Esophagus squamous epithelium (tissue), 5 donors: ENCODE measurements around the gene TFCP2. TPM values are rescaled to one million over a fixed set of nuclear protein-coding genes. Genes with fewer than 3 reads are reported as not detected.

ENCODE experiments used
- DNase-seq: peaks from one replicate; lab custom pipeline; 2025; lab: John Stamatoyannopoulos, UW
- H3K27ac ChIP-seq, 4 donors: fragments of 200-600 bp; sonication (generic); one replicate each; pipeline ENCODE4 v1.5.1; 2016 to 2019; ENCODE audit warnings: mild to moderate bottlenecking in 1 of 4
- H3K27me3 ChIP-seq, 4 donors: fragments of 200-600 bp; sonication (generic); 1 replicate in 3 of 4; 2 replicates in 1 of 4; pipeline versions ENCODE4 v1.5.1 to v1.6.0; 2017 to 2021; ENCODE audit warnings: antibody characterized with exemption in 1 of 4
- H3K36me3 ChIP-seq, 3 donors: fragments of 200-600 bp; sonication (generic); one replicate each; pipeline ENCODE4 v1.5.1; 2016 to 2019
- H3K4me1 ChIP-seq, 3 donors: fragments of 200-600 bp; sonication (generic); one replicate each; pipeline ENCODE4 v1.5.1; 2017 to 2019
- H3K4me3 ChIP-seq, 4 donors: fragments of 200-600 bp; sonication (generic); 1 replicate in 3 of 4; 2 replicates in 1 of 4; pipeline ENCODE4 v1.5.1; 2016 to 2019; ENCODE audit warnings: mild to moderate bottlenecking in 2 of 4, moderate library complexity in 1 of 4
- H3K9me3 ChIP-seq, 3 donors: fragments of 200-600 bp; sonication (generic); one replicate each; pipeline ENCODE4 v1.5.1; 2016 to 2019
- POLR2A ChIP-seq, 4 donors: fragments of 450-650 bp; IDR thresholded peaks; one replicate each; pipeline ENCODE4 v1.6.1; 2017; ENCODE audit warnings: antibody characterized with exemption in 4 of 4, mild to moderate bottlenecking in 4 of 4, moderate library complexity in 3 of 4
- WGBS, 2 donors: methylation state at CpG; one replicate each; pipeline ENCODE4 v1.1.5; 2018; 5-methylcytosine and 5-hydroxymethylcytosine counted together
- intact Hi-C: fragments of 100-400 bp; cut with DNase I; formaldehyde crosslinking; loops from one replicate; pipeline ENCODE4 v1.15.0; 2022
- small RNA-seq, 4 donors: library from RNA; depleted of rRNA; stranded (forward); fragments of <200 nt; gene quantifications; one replicate each; pipeline ENCODE3, GENCODE V24; 2016
- total RNA-seq, 4 donors: library from RNA; depleted of rRNA; stranded (reverse); fragments of >200 nt; gene quantifications; one replicate each; pipeline ENCODE4 v1.1.0, GENCODE V29; 2016
- TF ChIP-seq, protein P1 (sequence below), 6 experiments: fragments of 450-650 bp in 4 of 6; fragments of 200-600 bp in 2 of 6; sonication (generic) in 2 of 6; IDR thresholded peaks; one replicate each; pipeline ENCODE4 v1.5.1; 2016 to 2019; ENCODE audit warnings: antibody characterized with exemption in 6 of 6, mild to moderate bottlenecking in 4 of 6, moderate library complexity in 4 of 6
- donor health status: DM: yes; HTN: yes; CAD: no.

Gene TFCP2
- total RNA-seq, 4 donors from 2014 or later: 10.8 to 12.0 (median 11.7) TPM

DNA sequence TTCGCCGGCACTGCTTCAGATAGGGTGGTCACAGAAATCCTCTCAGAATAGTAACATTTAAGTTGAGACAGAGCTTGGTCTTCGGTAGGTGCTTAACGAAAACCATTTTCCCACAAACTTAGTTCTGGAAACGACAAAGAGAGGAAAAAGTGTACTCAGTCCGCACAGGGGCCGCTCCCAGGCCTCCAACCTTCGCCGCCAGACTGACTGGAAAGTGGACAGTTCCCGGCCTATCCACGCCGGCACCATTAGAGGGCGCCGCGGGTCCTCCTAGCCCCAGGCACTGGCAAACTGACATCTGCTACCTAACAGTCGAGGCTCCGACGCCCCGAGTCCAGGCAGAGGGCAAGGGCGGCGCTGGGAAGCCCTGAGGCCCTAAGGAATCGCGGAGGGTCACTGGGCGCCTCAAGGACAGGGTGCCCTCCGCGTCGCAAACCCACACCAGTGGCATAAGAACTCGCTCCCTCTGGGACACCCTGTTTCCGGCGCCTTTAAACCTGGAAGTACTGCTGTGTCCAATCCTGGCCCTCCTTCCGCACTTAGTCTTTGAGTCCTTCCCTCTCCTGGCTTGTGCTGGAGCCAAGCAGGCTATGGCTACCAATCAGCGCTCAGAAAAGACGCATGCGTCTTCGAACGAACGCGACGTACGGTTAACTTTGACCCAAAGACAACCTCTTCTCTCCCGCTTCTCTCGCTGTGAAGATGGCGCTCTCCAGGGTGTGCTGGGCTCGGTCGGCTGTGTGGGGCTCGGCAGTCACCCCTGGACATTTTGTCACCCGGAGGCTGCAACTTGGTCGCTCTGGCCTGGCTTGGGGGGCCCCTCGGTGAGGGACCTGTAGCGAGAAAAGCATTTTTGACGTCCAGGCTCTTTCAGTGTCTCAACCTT lies 125.0 kb downstream of the TFCP2 start, which contains the start of gene LETMD1:
Gene LETMD1, plus strand, starts transcription at position 673 of the 886 bp plus-strand sequence. Its CDS starts 30 bp downstream, at position 703.
- peak; percentile 79 for DNase-seq
- intact Hi-C loops: no loop called here
- 4 to 5% methylated on average over 28 to 30 of the region's 51 CpGs for WGBS, 2 donors
- no peaks in the 10 kb centered on the region for H3K9me3 ChIP-seq
- peaks cover 0 to 30% (median 3%) of the 10 kb centered on the region in 3 donors for H3K36me3 ChIP-seq
- H3K27me3 ChIP-seq: no peaks in the 10 kb centered on the region
- H3K4me1 ChIP-seq: peaks cover 6 to 32% (median 16%) of the 10 kb centered on the region in 3 donors
- H3K4me3 ChIP-seq: peak within 1 kb of the TSS; percentile 76 to 83 (median 80)
- TF ChIP-seq POLR2A (IDR thresholded peaks at IDR 0.05): peak in 1 of 4 donors; percentile 75
- TF ChIP-seq, protein P1, sequence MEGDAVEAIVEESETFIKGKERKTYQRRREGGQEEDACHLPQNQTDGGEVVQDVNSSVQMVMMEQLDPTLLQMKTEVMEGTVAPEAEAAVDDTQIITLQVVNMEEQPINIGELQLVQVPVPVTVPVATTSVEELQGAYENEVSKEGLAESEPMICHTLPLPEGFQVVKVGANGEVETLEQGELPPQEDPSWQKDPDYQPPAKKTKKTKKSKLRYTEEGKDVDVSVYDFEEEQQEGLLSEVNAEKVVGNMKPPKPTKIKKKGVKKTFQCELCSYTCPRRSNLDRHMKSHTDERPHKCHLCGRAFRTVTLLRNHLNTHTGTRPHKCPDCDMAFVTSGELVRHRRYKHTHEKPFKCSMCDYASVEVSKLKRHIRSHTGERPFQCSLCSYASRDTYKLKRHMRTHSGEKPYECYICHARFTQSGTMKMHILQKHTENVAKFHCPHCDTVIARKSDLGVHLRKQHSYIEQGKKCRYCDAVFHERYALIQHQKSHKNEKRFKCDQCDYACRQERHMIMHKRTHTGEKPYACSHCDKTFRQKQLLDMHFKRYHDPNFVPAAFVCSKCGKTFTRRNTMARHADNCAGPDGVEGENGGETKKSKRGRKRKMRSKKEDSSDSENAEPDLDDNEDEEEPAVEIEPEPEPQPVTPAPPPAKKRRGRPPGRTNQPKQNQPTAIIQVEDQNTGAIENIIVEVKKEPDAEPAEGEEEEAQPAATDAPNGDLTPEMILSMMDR (IDR thresholded peaks at IDR 0.05): peak; percentile 77 to 93 (median 90)
- peak within 1 kb of the TSS; percentile 92 to 99 (median 97) for H3K27ac ChIP-seq

Small RNA genes within 50 kb of the gene (small RNA-seq; reads per million reads assigned to genes)
- gene RF00019 (0 reads per million in 4 donors), gene RNU6-199P (0 reads per million in 4 donors)

Other genes starting within 250 kb of the TFCP2 start
- not detected for gene HIGD1C, start 220.6 kb downstream of the TFCP2 start, total RNA-seq
- 10 to 100 TPM; 23.6 to 78.9 (median 39.9) TPM for gene SLC11A2, start 146.8 kb downstream of the TFCP2 start, total RNA-seq
- gene LETMD1, start 124.8 kb downstream of the TFCP2 start, total RNA-seq: 10 to 100 TPM; 19.1 to 55.3 (median 35.1) TPM
- gene CSRNP2, start 89.5 kb downstream of the TFCP2 start, total RNA-seq: 10 to 100 TPM in 2 of 4 donors, 1 to 10 TPM in 2; 7.4 to 14.7 (median 10.4) TPM
- gene POU6F1, start 44.9 kb upstream of the TFCP2 start, total RNA-seq: 1 to 10 TPM in 2 of 4 donors, under 1 TPM in 2; 0.42 to 5.9 (median 1.7) TPM
- 100 to 1,000 TPM; 156 to 261 (median 188) TPM for gene DAZAP2, start 65.7 kb upstream of the TFCP2 start, total RNA-seq
- 100 to 1,000 TPM in 3 of 4 donors, 10 to 100 TPM in 1; 97.8 to 169 (median 124) TPM for gene SMAGP, start 97.3 kb upstream of the TFCP2 start, total RNA-seq
- gene BIN2, start 151.0 kb upstream of the TFCP2 start, total RNA-seq: 1 to 10 TPM; 1.7 to 5.5 (median 3.3) TPM
- gene CELA1, start 173.5 kb upstream of the TFCP2 start, total RNA-seq: not detected
- 10 to 100 TPM in 2 of 4 donors, 1 to 10 TPM in 2; 1.7 to 26.7 (median 10.2) TPM for gene GALNT6, start 218.3 kb upstream of the TFCP2 start, total RNA-seq